RKO (cell line): ENCODE results near the gene ARHGAP31.
"Not testable (repeated sequence)": the region's sequence is repeated elsewhere in the genome, so short reads cannot be mapped to it uniquely, and the experiment has no call there.

Source experiments
- DNase-seq: peaks from one replicate; pipeline ENCODE4 v3.0.0-alpha.2; 2016; ENCODE audit warnings: low spot score

Gene ARHGAP31

DNA sequence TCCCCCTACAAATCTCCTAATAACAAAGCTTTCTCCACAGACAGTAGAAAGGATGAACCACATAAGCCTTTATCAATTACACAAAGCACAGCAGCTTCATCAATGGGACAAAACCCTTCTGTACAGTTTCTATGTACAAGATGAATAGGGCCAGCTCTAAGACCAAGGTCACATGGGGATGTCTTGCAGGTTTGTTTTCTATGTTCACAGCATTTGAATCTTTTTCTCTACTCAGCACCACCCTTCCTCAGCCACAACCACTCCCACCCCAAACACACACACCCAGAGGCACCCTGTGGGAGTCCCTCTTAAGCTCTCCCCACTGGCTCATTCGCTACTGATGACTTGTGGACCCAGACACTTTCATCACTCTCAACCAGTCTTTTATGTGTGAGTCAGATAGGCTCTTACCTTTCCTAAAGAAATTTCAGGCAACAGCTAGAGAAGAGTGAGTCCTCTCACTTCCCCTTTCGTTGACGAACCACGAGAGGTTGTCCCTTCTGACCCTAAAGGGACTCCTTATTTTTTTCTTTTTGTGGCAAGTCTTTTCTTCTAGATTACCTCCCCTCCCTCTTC is 57.9 kb downstream of the ARHGAP31 start:
- no peak for DNase-seq

GRCh38 chr3:119352863-119353527 is 58.8 kb downstream of the ARHGAP31 start:
- peak; percentile 41 for DNase-seq

GRCh38 chr3:119355608-119356007 is 61.4 kb downstream of the ARHGAP31 start:
- not testable (repeated sequence) for DNase-seq

DNA sequence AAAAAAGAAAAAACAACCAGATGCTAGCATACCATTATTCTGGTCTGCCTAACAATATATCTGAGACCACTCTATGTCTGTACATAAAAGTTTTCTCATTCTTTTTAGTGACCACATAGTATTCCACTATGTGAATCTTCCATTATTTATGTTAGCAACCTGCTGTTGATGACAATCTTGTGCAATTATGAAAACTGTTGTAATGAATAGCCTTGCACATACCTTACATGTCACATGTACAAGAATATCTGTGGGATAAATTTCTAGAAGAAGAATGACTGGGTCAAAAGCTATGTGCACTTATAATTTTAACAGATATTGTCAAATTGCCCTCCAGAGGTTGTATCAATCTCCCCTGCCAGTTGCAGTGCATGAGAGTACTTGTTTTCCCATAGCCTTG is 62.5 kb downstream of the ARHGAP31 start:
- no peak for DNase-seq

DNA sequence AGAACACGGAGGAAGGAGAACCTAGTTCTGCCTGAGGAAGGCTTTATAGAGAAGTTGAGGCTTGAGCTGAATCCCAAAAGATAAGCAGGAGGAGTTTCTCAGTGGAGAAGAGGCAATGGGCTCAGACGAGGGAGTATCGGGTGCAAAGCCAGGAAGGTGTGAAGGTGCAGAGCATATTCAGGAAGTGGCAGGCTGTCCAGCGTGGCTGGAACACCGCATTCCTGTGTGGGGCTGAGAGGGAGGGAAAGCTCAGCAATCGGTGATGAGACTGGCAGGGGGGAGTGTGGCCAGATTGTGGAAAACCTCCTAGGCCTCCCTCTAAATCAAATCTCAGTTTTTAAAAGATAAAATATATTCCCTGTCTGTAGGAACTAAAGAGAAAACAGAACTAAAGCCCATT is 63.0 kb downstream of the ARHGAP31 start:
- no peak for DNase-seq

DNA sequence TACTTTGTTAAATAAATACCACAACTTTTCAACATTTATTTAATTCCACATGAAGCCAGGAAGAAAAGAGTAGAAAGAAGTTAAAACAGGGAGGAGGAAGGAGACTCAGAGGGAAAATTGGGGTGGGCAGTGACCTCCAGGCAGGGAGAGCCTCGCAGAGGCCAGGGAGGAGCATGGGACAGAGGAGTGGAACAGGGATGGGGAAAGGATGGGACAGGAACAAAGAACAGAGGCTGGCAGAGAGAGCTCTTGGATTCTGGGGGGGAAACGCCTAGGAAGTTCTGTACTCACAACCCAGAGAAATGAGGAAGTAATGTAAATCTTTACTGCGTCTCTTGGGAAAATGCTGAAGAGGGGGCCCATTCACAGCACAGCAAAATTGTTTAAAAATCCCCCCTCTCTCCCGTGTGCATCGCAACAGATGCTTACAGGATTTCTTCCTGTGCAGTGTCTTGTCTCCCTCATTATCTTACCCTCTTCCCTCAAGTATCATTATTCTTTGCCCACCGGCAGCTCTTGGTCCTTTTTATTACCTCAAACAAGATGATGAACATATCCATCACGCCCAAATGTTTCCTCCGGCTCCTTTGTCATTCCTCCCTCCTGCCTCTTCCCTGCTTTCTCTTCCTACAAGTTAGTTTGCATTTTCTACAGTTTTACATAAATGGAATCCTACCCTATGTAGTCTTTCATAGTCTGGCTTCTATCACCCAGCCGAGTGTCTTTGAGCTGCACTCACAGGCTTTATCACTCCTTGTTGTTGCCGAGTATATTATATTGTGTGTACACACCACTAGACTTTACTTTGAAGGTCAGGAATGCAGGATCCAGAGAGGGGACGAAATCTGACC is 65.5 kb downstream of the ARHGAP31 start:
- no peak for DNase-seq

DNA sequence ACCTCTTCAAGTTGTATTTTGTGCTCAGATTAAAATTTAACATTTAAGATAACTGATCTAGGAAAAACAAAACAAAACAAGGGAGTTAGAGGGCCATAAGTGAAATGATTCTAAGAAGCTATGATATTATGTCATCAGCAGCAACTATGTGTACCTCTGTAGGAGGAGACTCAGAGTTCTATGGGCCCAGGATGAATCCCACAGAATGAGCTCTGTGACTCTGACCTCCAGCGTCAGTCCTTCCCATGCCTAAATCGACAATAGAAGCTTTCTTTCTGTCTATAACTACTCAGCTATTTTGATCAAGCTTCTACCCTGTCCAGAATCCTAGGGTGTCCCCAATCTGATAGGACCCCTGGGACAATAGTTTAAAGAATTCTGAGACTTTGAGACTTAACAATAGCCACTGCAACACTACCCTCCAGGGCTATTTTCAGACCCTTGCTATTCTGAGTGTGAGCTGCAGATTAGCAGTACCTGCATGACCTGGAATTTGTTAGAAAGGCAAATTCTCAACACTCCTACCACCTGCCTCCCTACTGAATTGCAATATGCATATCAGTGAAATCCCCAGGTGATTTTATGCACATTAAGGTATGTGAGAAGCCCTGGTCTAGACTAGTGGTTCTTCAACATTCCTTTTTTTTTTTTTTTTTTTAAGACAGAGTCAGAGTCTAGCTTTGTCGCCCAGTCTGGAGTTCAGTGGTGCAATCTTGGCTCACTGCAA is 66.7 kb downstream of the ARHGAP31 start:
- DNase-seq: no peak

DNA sequence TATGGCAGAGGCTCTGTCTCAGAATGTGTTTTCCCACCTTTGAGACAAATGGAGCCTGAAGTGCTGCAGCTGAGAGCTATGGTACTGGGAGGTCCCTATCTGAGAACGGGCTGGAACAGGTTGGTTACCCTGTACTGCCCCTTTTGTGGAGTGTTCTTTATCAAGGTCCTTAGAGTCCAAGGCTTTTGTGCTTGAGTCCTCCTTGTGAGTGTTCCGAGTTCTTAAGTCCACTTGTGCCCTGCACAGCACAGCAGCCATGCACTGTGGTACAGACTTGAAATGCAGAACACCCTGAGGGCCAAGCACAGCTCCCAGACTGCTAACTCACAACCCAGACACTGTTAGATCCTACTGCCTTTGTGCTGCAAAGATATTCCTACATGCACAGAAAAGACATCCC is 67.8 kb downstream of the ARHGAP31 start:
- no peak for DNase-seq

- DNase-seq: no peak
Measured at GRCh38 chr3:119362940-119363725, 69.0 kb downstream of the ARHGAP31 start.

DNA sequence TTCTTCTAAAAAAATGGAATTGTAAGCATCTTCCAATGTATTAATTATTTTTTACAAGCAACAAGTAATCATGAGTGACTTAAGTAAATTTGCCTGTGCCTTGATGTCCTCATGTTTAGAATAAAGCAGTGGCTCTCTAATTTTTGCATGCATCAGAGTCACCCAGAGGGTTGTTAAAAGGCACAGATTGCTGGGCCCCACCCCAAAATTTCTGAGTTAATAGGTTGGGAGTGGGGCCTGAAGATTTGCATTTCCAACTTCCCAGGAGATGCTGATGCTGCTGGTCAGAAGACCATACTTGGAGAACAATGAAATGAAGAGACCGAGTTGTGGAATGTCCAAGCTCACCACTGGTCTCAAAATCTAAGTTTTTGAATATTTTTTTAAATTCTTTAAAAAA is 70.2 kb downstream of the ARHGAP31 start:
- DNase-seq: no peak

GRCh38 chr3:119365418-119365817 is 71.2 kb downstream of the ARHGAP31 start:
- no peak for DNase-seq

DNA sequence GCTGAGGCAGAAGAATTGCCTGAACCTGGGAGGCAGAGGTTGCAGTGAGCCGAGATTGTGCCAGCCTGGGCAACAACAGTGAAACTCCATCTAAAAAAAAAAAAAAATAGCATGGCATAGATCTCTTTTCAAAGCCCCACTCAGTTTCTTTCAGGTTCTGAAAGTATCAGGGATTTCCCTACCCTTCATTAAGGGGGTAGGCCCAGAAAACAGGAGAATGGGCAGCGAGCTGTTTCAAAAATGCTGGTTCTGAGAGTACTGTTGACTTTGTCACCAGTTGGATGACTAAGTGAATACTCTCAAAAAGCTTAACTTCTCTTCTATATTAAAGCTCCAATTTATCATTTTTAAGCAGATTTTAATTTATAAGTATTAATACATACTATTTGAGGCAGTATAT is 72.8 kb downstream of the ARHGAP31 start:
- no peak for DNase-seq

DNA sequence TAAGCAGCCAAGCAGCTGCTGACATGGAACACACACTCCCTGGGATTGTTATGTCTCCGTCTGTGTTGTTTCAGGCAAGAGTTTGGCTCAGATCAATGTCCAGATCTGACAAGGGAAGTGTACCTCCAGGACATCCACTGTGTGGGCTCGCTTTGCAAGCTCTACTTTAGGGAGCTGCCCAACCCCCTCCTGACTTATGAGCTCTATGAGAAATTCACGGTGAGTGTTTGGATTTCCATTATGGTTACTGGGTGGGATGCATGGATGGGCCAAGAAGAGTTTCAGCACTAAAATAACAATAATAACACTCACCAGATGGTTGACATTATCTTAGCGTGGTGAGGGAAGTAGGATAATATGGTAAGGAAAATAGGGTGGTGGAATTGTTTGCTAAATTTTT is 74.1 kb downstream of the ARHGAP31 start:
- DNase-seq: no peak

DNA sequence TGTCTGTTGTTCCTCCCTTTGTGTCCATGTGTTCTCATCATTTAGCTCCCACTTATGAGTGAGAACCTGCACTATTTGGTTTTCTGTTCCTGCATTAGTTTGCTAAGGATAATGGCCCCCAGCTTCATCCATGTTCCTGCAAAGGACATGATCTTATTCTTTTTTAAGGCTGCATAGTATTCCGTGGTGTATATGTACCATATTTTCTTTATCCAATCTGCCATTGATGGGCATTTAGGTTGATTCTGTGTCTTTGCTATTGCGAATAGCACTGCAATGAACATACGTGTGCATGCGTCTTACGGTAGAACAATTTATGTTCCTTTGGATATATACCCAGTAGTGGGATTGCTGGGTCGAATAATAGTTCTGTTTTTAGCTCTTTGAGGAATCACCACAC is 77.6 kb downstream of the ARHGAP31 start:
- DNase-seq: not testable (repeated sequence)

DNA sequence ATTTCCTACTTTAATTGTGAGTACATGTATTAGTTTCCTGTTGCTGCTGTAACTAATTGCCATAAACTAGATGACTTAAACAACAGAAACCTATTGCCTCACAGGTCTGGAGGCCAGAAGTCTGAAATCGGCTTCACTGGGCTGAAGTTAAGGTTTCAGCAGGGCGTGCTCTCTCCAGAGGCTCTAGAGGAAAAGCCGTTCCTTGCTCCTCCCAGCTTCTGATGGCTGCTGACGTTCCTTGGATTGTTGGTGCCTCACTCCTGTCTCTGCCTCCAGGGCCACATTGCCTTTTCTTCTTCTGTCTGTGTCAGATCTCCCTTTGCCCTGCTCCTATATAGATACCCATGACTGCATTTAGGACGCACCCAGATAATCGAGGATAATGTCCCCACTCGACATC is 80.9 kb downstream of the ARHGAP31 start:
- DNase-seq: no peak

DNA sequence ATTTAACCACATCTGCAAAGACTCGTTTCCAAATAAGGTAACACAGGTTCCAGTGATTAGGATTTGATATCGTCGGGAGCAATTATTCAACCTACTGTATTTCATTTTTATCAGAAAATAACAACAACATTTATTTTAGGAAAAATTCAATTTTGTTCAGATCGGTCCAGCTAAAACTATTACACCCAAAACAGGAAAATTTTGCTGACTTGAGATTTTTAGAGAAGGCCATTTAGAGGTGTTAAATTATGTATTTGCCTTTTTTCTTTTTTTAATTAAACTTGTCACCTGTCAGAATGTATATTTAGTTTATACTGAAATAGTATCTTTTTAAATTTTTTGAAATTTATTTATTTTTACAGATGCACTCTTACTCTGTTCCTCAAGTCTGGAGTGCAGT is 81.3 kb downstream of the ARHGAP31 start:
- DNase-seq: no peak

DNA sequence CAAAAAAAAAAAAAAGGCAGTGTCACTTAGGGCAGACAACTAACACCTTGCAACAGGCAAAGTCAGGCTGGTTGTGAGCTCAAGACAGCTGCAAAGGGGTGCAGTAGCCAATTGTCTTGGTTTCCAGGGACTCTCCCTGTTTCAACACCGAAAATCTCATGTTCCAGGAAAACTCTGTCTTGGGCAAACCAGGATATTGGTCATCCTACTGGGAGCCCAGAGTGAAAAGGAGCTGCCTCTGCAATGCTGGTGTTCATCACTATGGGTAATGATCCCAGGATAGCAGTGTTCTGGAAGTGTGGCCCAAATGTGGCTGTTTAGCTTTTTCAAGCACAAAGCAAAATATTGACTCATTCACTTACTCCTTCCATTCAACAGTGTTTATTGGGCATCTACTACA is 82.6 kb downstream of the ARHGAP31 start:
- no peak for DNase-seq

DNA sequence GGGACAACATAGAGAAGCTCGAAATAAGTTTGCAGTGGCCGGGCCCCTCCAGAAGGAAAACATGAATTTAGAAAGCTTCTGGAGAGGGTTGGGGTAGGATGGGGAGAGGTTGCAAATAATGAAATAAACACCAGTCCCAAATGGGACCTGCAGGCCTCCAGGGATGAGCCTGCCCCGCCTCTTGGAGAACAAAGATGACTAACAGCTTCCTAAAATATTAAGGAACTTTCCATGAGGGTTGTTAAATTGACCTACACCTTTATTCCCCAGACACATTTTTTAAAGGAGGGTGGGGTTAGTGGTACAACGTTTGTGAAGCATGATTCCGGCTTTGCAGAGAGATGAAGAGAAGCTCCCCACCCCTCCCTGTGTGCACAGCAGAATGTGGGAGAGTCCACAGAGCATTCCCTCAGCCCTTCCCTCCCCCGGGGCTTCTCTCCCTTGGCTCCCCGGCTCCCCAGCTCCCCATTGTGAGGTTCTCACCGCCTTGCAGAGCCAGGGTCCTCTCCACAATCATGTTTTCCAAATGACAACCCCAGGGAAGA is 84.1 kb downstream of the ARHGAP31 start:
- DNase-seq: no peak

DNA sequence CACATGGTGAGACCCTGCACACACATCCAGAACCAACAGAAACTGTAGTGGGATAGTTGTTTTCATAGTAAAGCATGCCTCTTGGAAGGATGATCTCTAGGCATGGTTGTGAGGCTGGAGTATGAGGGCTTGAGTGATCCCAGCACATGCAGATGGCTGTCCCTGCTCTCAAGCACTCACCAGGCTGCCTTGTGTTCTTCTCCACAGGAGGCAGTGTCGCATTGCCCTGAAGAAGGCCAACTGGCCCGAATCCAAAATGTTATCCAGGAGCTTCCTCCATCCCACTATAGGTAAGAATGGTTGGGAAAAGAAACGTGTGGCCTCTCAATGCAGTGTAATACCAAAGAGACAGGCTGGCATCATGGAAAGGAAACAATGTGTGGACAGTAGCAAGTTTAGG is 86.5 kb downstream of the ARHGAP31 start:
- no peak for DNase-seq

GRCh38 chr3:119382134-119382533 is 88.0 kb downstream of the ARHGAP31 start:
- no peak for DNase-seq

DNA sequence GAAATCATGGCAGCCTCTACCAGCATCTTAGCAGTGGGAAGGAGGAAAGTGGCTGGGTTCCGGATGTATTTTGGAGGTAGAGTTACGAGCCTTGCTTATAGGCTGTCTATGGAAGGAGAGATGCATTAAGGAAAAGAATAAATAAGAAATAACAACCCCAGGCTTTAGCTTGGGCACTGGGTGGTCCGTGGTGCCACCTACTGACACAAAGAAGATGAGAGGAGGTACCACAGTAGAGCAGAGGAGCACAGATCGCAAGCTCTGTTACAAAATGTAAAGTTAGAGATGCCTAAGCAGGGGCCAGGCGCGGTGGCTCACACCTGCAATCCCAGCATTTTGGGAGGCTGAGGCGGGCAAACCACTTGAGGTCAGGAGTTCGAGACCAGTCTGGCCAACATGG is 94.4 kb downstream of the ARHGAP31 start:
- no peak for DNase-seq
